Measurements from ENCODE around the gene TRAF5.

DNA sequence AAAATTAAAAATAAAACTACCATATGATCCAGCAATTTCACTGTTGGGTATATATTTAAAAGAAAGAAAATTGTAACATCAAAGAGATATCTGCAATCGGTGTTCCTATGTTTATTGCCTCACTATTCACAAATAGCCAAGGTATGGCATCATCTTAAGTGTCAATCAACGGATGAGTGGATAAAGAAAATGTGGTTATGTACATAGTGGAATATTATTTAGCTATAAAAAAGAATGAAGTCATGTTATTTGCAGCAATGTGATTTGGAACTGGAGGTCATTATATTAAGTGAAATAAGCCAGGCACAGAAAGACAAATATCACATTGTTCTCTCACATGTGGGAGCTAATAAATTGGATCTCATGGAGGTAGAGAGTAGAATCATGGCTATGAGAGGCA, 89.1 kb downstream of the TRAF5 start:
- TF ChIP-seq, protein P1, sequence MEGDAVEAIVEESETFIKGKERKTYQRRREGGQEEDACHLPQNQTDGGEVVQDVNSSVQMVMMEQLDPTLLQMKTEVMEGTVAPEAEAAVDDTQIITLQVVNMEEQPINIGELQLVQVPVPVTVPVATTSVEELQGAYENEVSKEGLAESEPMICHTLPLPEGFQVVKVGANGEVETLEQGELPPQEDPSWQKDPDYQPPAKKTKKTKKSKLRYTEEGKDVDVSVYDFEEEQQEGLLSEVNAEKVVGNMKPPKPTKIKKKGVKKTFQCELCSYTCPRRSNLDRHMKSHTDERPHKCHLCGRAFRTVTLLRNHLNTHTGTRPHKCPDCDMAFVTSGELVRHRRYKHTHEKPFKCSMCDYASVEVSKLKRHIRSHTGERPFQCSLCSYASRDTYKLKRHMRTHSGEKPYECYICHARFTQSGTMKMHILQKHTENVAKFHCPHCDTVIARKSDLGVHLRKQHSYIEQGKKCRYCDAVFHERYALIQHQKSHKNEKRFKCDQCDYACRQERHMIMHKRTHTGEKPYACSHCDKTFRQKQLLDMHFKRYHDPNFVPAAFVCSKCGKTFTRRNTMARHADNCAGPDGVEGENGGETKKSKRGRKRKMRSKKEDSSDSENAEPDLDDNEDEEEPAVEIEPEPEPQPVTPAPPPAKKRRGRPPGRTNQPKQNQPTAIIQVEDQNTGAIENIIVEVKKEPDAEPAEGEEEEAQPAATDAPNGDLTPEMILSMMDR (IDR thresholded peaks at IDR 0.05) = no peak
- TF ChIP-seq CHD2 (IDR thresholded peaks at IDR 0.05; ENCODE audit: low read length, partially characterized antibody) (no peak), RNF2 (IDR thresholded peaks at IDR 0.05; ENCODE audit: borderline replicate concordance, low read depth) (no peak), MAZ (IDR thresholded peaks at IDR 0.05; ENCODE audit: borderline replicate concordance, low read depth, low read length) (no peak), MAFK (IDR thresholded peaks at IDR 0.05; ENCODE audit: partially characterized antibody) (no peak), FOSL2 (IDR thresholded peaks at IDR 0.05) (no peak), FOSL2 (CRISPR knock-in tag; IDR thresholded peaks at IDR 0.05) (no peak), CEBPB (IDR thresholded peaks at IDR 0.05) (no peak), EP300 (IDR thresholded peaks at IDR 0.05) (no peak), POLR2AphosphoS2 (conservative IDR thresholded peaks at IDR 0.05; ENCODE audit: low read length) (no peak)
